Smooth muscle cell (in vitro differentiated cells): ENCODE results near the gene MALAT1. TPM values are rescaled to one million over a fixed set of nuclear protein-coding genes. Genes with fewer than 3 reads are reported as not detected.

Experiments
- DNase-seq: peaks from one replicate; lab custom pipeline; 2025; ENCODE audit not compliant: unreplicated experiment; lab: John Stamatoyannopoulos, UW
- H2AFZ ChIP-seq: fragments of 200-600 bp; sonication (generic); 2 replicates; pipeline ENCODE4 v1.6.0; 2016; ENCODE audit warnings: antibody characterized with exemption, low read depth, mild to moderate bottlenecking
- H3F3A ChIP-seq: fragments of 200-600 bp; sonication (generic); 2 replicates; pipeline ENCODE4 v1.6.0; 2017; ENCODE audit warnings: antibody characterized with exemption, low read depth
- H3K27ac ChIP-seq: fragments of 200-600 bp; sonication (generic); 2 replicates; pipeline ENCODE4 v1.5.1; 2016; ENCODE audit warnings: low read depth, mild to moderate bottlenecking
- H3K27me3 ChIP-seq: fragments of 200-600 bp; sonication (generic); 2 replicates; pipeline ENCODE4 v1.6.1; 2016; ENCODE audit warnings: low read depth, mild to moderate bottlenecking
- H3K36me3 ChIP-seq: fragments of 200-600 bp; sonication (generic); 2 replicates; pipeline ENCODE4 v1.5.1; 2016; ENCODE audit warnings: low read depth
- H3K4me1 ChIP-seq: fragments of 200-600 bp; sonication (generic); 2 replicates; pipeline ENCODE4 v1.5.1; 2016; ENCODE audit warnings: low read depth
- H3K4me2 ChIP-seq: fragments of 200-600 bp; sonication (generic); 2 replicates; pipeline ENCODE4 v1.6.0; 2016; ENCODE audit warnings: mild to moderate bottlenecking
- H3K4me3 ChIP-seq: fragments of 200-600 bp; sonication (generic); 2 replicates; pipeline ENCODE4 v1.5.1; 2016; ENCODE audit warnings: mild to moderate bottlenecking
- H3K79me2 ChIP-seq: fragments of 200-600 bp; sonication (generic); 2 replicates; pipeline ENCODE4 v1.6.0; 2016; ENCODE audit warnings: low read depth, mild to moderate bottlenecking
- H3K9ac ChIP-seq: fragments of 200-600 bp; sonication (generic); 2 replicates; pipeline ENCODE4 v1.6.0; 2016; ENCODE audit warnings: low read depth
- H3K9me3 ChIP-seq: fragments of 200-600 bp; sonication (generic); replicated peaks from 2 replicates; pipeline ENCODE4 v1.5.1; 2016; ENCODE audit warnings: low read depth
- H4K20me1 ChIP-seq: fragments of 200-600 bp; sonication (generic); 2 replicates; pipeline ENCODE4 v1.6.0; 2016; ENCODE audit warnings: low read depth
- WGBS: methylation state at CpG from one replicate; pipeline ENCODE4 v1.1.7; 2016; ENCODE audit warnings: low lambda C conversion rate; 5-methylcytosine and 5-hydroxymethylcytosine counted together
- polyA plus RNA-seq: library from polyadenylated mRNA; unstranded; fragments of >200 nt; fragmentation: Nextera tagmentation; extraction: Ambion mirVana; gene quantifications from 2 replicates; pipeline ENCODE4 v1.2.1, GENCODE V29; 2016
- total RNA-seq: library from RNA; depleted of rRNA; stranded (reverse); fragments of >200 nt; gene quantifications from 2 replicates; pipeline ENCODE4 v1.2.3, GENCODE V29; 2014
- TF ChIP-seq, protein P1 (sequence below): fragments of 200-600 bp; sonication (generic); IDR thresholded peaks from 2 replicates; pipeline ENCODE4 v1.5.1; 2017; ENCODE audit warnings: borderline replicate concordance, mild to moderate bottlenecking, antibody characterized with exemption; ENCODE audit not compliant: insufficient read depth, poor library complexity, severe bottlenecking

The MALAT1 gene
- total and polyA plus RNA-seq, 2 experiments from 2014 or later: 6,158 to 7,386 TPM

DNA sequence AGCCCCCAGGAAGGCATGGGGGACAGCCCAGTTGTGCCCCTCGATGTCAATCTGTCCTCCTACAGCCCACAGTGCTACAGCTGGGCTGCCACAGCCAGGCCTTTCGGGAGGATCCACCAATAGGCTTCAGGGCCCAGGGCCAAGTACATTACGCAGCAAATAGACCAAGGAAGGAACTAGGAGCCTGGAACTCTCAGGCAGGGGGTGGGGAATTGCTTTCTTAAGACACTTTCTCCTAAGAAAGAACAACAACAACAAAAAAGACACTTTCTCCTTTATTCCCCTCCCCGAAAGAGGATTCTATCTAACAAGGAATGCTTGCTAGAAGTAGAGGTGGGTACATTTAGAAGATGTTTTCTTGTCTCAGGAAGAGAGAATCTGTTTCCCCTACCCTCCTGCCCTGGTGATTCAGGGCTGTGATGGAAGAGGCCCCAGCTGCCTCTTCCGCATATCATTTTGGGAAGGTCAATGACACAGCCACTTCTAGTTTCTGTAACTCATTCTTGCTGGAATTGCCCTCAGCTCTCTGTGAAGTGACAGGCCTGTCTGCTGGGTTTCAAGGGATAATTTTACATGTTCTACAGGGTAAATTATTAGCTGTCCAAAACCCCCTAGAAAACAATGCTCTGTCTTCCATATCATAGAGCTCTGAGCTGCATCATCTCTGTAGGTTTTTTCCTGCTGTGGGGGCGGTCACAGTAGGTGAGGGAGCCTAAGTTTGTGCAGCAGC is 6.0 kb upstream of the MALAT1 start:
- H3K4me2 ChIP-seq: peak overlapping the region; percentile 77
- peak overlapping the region; percentile 98 for H3K27ac ChIP-seq
- TF ChIP-seq, protein P1, sequence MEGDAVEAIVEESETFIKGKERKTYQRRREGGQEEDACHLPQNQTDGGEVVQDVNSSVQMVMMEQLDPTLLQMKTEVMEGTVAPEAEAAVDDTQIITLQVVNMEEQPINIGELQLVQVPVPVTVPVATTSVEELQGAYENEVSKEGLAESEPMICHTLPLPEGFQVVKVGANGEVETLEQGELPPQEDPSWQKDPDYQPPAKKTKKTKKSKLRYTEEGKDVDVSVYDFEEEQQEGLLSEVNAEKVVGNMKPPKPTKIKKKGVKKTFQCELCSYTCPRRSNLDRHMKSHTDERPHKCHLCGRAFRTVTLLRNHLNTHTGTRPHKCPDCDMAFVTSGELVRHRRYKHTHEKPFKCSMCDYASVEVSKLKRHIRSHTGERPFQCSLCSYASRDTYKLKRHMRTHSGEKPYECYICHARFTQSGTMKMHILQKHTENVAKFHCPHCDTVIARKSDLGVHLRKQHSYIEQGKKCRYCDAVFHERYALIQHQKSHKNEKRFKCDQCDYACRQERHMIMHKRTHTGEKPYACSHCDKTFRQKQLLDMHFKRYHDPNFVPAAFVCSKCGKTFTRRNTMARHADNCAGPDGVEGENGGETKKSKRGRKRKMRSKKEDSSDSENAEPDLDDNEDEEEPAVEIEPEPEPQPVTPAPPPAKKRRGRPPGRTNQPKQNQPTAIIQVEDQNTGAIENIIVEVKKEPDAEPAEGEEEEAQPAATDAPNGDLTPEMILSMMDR: no peak
- peaks cover 77% of the 10 kb centered on the region for H3K4me1 ChIP-seq
- no peaks in the 10 kb centered on the region for H3K9me3 ChIP-seq
- H3K79me2 ChIP-seq: peaks cover 26% of the 10 kb centered on the region
- no peak for DNase-seq
- H3K9ac ChIP-seq: peak overlapping the region; percentile 92
- H3F3A ChIP-seq: peaks cover 57% of the 10 kb centered on the region
- no peaks in the 10 kb centered on the region for H3K36me3 ChIP-seq
- no peak overlapping the region for H2AFZ ChIP-seq
- WGBS: 29% methylated on average over 6 of the region's 6 CpGs
- H4K20me1 ChIP-seq: no peaks in the 10 kb centered on the region
- no peak overlapping the region for H3K4me3 ChIP-seq
- no peaks in the 10 kb centered on the region for H3K27me3 ChIP-seq

GRCh38 chr11:65493367-65494176 is 5.3 kb upstream of the MALAT1 start:
- H3K27ac ChIP-seq: peak overlapping the region; percentile 98
- no peak overlapping the region for H3K4me3 ChIP-seq
- no peaks in the 10 kb centered on the region for H3K9me3 ChIP-seq
- DNase-seq: no peak
- peaks cover 32% of the 10 kb centered on the region for H3K79me2 ChIP-seq
- WGBS: 36% methylated on average over 12 of the region's 12 CpGs
- H3K27me3 ChIP-seq: no peaks in the 10 kb centered on the region
- H3K9ac ChIP-seq: peak overlapping the region; percentile 92
- peak overlapping the region; percentile 77 for H3K4me2 ChIP-seq
- TF ChIP-seq, protein P1: no peak
- H3F3A ChIP-seq: peaks cover 53% of the 10 kb centered on the region
- no peaks in the 10 kb centered on the region for H3K36me3 ChIP-seq
- no peak overlapping the region for H2AFZ ChIP-seq
- H4K20me1 ChIP-seq: no peaks in the 10 kb centered on the region
- peaks cover 69% of the 10 kb centered on the region for H3K4me1 ChIP-seq

GRCh38 chr11:65496304-65497140 is 2.3 kb upstream of the MALAT1 start:
- peaks cover 26% of the 10 kb centered on the region for H4K20me1 ChIP-seq
- peaks cover 52% of the 10 kb centered on the region for H3F3A ChIP-seq
- TF ChIP-seq, protein P1: no peak
- no peak for DNase-seq
- H3K4me1 ChIP-seq: peaks cover 40% of the 10 kb centered on the region
- WGBS: 25% methylated on average over 15 of the region's 15 CpGs
- peaks cover 8% of the 10 kb centered on the region for H3K36me3 ChIP-seq
- H3K27ac ChIP-seq: peak overlapping the region; percentile 98
- peak overlapping the region; percentile 40 for H3K4me3 ChIP-seq
- no peak overlapping the region for H2AFZ ChIP-seq
- peaks cover 53% of the 10 kb centered on the region for H3K79me2 ChIP-seq
- no peaks in the 10 kb centered on the region for H3K9me3 ChIP-seq
- no peaks in the 10 kb centered on the region for H3K27me3 ChIP-seq
- H3K9ac ChIP-seq: peak overlapping the region; percentile 86
- H3K4me2 ChIP-seq: peak overlapping the region; percentile 89
